Spleen (tissue), 11 donors: ENCODE measurements around the gene TNNT2. TPM values are rescaled to one million over a fixed set of nuclear protein-coding genes. Genes with fewer than 3 reads are reported as not detected.

Source experiments
- DNase-seq: peaks from one replicate; pipeline ENCODE4 v3.0.0-alpha.2; 2020
- H3K27ac ChIP-seq, 8 donors: fragments of 200-600 bp; sonication (generic) in 7 of 8; 1 replicate in 4 of 8; 2 replicates in 4 of 8; pipeline versions ENCODE4 v1.5.0 to v1.8.0; 2016 to 2021; ENCODE audit warnings: inconsistent platforms in 4 of 8, mild to moderate bottlenecking in 4 of 8, moderate library complexity in 1 of 8
- H3K27me3 ChIP-seq, 7 donors: fragments of 200-600 bp; sonication (generic) in 6 of 7; replicated peaks in 1 of 7; 1 replicate in 4 of 7; 2 replicates in 3 of 7; pipeline versions ENCODE4 v1.5.0 to v1.8.0; 2016 to 2021; ENCODE audit warnings: inconsistent platforms in 3 of 7, mild to moderate bottlenecking in 1 of 7
- H3K36me3 ChIP-seq, 6 donors: fragments of 200-600 bp; sonication (generic) in 5 of 6; 1 replicate in 4 of 6; 2 replicates in 2 of 6; pipeline versions ENCODE4 v1.5.0 to v1.8.0; 2016 to 2021; ENCODE audit warnings: inconsistent platforms in 2 of 6
- H3K4me1 ChIP-seq, 6 donors: fragments of 200-600 bp; sonication (generic) in 5 of 6; 1 replicate in 3 of 6; 2 replicates in 3 of 6; pipeline versions ENCODE4 v1.5.0 to v1.8.0; 2016 to 2021; ENCODE audit warnings: inconsistent platforms in 3 of 6
- H3K4me3 ChIP-seq, 8 donors: fragments of 200-600 bp; sonication (generic) in 7 of 8; 1 replicate in 4 of 8; 2 replicates in 4 of 8; pipeline versions ENCODE4 v1.5.0 to v1.8.0; 2016 to 2021; ENCODE audit warnings: inconsistent platforms in 4 of 8, mild to moderate bottlenecking in 4 of 8, moderate library complexity in 2 of 8
- H3K9me3 ChIP-seq, 8 donors: fragments of 200-600 bp; sonication (generic) in 7 of 8; 1 replicate in 4 of 8; 2 replicates in 4 of 8; pipeline versions ENCODE4 v1.5.0 to v1.8.0; 2016 to 2021; ENCODE audit warnings: inconsistent platforms in 4 of 8
- CTCF ChIP-seq, 11 experiments: fragments of 200-600 bp in 7 of 11; fragments of 450-650 bp in 4 of 11; sonication (generic) in 4 of 11; IDR thresholded peaks in 8 of 11; conservative IDR thresholded peaks in 3 of 11; 1 replicate in 7 of 11; 2 replicates in 4 of 11; pipeline versions ENCODE4 v1.4.0 to v1.8.0; 2016 to 2021; ENCODE audit warnings: antibody characterized with exemption in 11 of 11, inconsistent platforms in 4 of 11, mild to moderate bottlenecking in 1 of 11
- POLR2A ChIP-seq, 3 donors: fragments of 450-650 bp; IDR thresholded peaks; one replicate each; pipeline ENCODE4 v1.5.1; 2017; ENCODE audit warnings: antibody characterized with exemption in 3 of 3, mild to moderate bottlenecking in 1 of 3
- POLR2AphosphoS5 ChIP-seq, 3 donors: sonication (generic); formaldehyde crosslinking; IDR thresholded peaks; one replicate each; pipeline ENCODE4 v1.5.1; 2017; ENCODE audit warnings: antibody characterized with exemption in 3 of 3
- WGBS, 5 donors: extraction: QIAGEN DNeasy Blood & Tissue Kit in 3 of 5; methylation state at CpG; one replicate each; pipeline versions ENCODE4 v1.1.5 to v1.1.7; 2013 to 2018; 5-methylcytosine and 5-hydroxymethylcytosine counted together
- intact Hi-C: fragments of 100-400 bp; cut with DNase I; formaldehyde crosslinking; loops from one replicate; pipeline ENCODE4 v1.15.0; 2023; ENCODE audit warnings: low total_unique reads
- polyA plus RNA-seq, 3 donors: library from polyadenylated mRNA; stranded (reverse); fragments of 200-250 nt; gene quantifications; one replicate each; pipeline ENCODE4 v1.2.1, GENCODE V29; 2013
- total RNA-seq, 7 donors: library from RNA; depleted of rRNA in 3 of 7; stranded (reverse); fragments of >200 nt in 3 of 7; fragmentation: NEBNext Ultra II Directional in 4 of 7; extraction: Animal tissue kit (Norgen Biotek cat#: 25700) in 4 of 7; gene quantifications; one replicate each; pipeline versions ENCODE4 v1.1.0 to v1.2.1, GENCODE V29; 2016 to 2021
- donor health status: healthy with polysubstance abuse.
- donor health status: DM: no; HTN: no; CAD: no; lungs with moderate emphysema.
- donor health status: DM: no; HTN: no; CAD: no.
- donor health status: Bipolar disorder and iron deficiency.
- donor health status: healthy.
- donor health status: DM: no; HTN: no; CAD: no.
- donor health status: DM: yes; HTN: yes; CAD: no.

TNNT2 gene
- total and polyA plus RNA-seq, 10 donors = 0.41 to 3.8 (median 1.2) TPM; not detected in 5

- H3K4me3 ChIP-seq = no peak overlapping the region
- DNase-seq = peak; percentile 45
- H3K27ac ChIP-seq = no peak overlapping the region
- no peaks in the 10 kb centered on the region for H3K27me3 ChIP-seq
- 58 to 92% (median 77%) methylated on average over 4 of the region's 4 CpGs for WGBS, 5 donors
- intact Hi-C loops = no loop called here
- no peaks in the 10 kb centered on the region for H3K9me3 ChIP-seq
- H3K4me1 ChIP-seq = no peaks in the 10 kb centered on the region
- TF ChIP-seq POLR2AphosphoS5 (IDR thresholded peaks at IDR 0.05) (no peak), CTCF (IDR thresholded peaks at IDR 0.05 in 8 of 11, conservative IDR thresholded peaks at IDR 0.05 in 3 of 11) (no peak), POLR2A (IDR thresholded peaks at IDR 0.05) (no peak)
- no peaks in the 10 kb centered on the region for H3K36me3 ChIP-seq
Observed at GRCh38 chr1:201326710-201327109, 50.8 kb downstream of the TNNT2 start.

- Histone ChIP-seq H3K36me3 (no peaks in the 10 kb centered on the region), H3K27ac (no peak overlapping the region), H3K27me3 (no peaks in the 10 kb centered on the region), H3K4me3 (no peak overlapping the region), H3K9me3 (no peaks in the 10 kb centered on the region), H3K4me1 (no peaks in the 10 kb centered on the region)
- intact Hi-C loops = no loop called here
- no peak for TF ChIP-seq POLR2AphosphoS5 (IDR thresholded peaks at IDR 0.05)
- no peak for TF ChIP-seq POLR2A (IDR thresholded peaks at IDR 0.05)
- TF ChIP-seq CTCF (IDR thresholded peaks at IDR 0.05 in 8 of 11, conservative IDR thresholded peaks at IDR 0.05 in 3 of 11) = no peak
- DNase-seq = peak; percentile 47
- 90 to 97% (median 94%) methylated on average over 8 of the region's 8 CpGs for WGBS, 5 donors
Observed at GRCh38 chr1:201325678-201326060, 51.8 kb downstream of the TNNT2 start.

- no peak for TF ChIP-seq CTCF (IDR thresholded peaks at IDR 0.05 in 8 of 11, conservative IDR thresholded peaks at IDR 0.05 in 3 of 11)
- Histone ChIP-seq H3K4me1 (no peaks in the 10 kb centered on the region), H3K4me3 (no peak overlapping the region), H3K36me3 (no peaks in the 10 kb centered on the region), H3K27me3 (no peaks in the 10 kb centered on the region), H3K9me3 (no peaks in the 10 kb centered on the region), H3K27ac (no peak overlapping the region)
- intact Hi-C loops = no loop called here
- WGBS, 5 donors = 57 to 81% (median 68%) methylated on average over 14 to 16 of the region's 16 CpGs
- peak; percentile 59 for DNase-seq
Observed at GRCh38 chr1:201324821-201325677, 52.4 kb downstream of the TNNT2 start.

GRCh38 chr1:201324306-201324705 is 53.2 kb downstream of the TNNT2 start:
- Histone ChIP-seq H3K4me3 (no peak overlapping the region), H3K4me1 (no peaks in the 10 kb centered on the region), H3K9me3 (no peaks in the 10 kb centered on the region), H3K27me3 (no peaks in the 10 kb centered on the region), H3K27ac (no peak overlapping the region), H3K36me3 (no peaks in the 10 kb centered on the region)
- no peak for TF ChIP-seq POLR2AphosphoS5 (IDR thresholded peaks at IDR 0.05)
- TF ChIP-seq POLR2A (IDR thresholded peaks at IDR 0.05) = no peak
- no peak for TF ChIP-seq CTCF (IDR thresholded peaks at IDR 0.05 in 8 of 11, conservative IDR thresholded peaks at IDR 0.05 in 3 of 11)
- 89 to 98% (median 94%) methylated on average over 4 of the region's 4 CpGs for WGBS, 5 donors
- peak; percentile 35 for DNase-seq
- intact Hi-C loops = no loop called here
